Measurements from ENCODE around the gene CCDC122. TPM values are rescaled to one million over a fixed set of nuclear protein-coding genes. Genes with fewer than 3 reads are reported as not detected.
A peak's percentile ranks its signal among the peaks of the same experiment; 100 is the strongest.

The CCDC122 gene
- polyA plus RNA-seq, 2 of the 4 experiments (the other 2 are of a cell fraction): 2.6 to 4.3 TPM

DNA sequence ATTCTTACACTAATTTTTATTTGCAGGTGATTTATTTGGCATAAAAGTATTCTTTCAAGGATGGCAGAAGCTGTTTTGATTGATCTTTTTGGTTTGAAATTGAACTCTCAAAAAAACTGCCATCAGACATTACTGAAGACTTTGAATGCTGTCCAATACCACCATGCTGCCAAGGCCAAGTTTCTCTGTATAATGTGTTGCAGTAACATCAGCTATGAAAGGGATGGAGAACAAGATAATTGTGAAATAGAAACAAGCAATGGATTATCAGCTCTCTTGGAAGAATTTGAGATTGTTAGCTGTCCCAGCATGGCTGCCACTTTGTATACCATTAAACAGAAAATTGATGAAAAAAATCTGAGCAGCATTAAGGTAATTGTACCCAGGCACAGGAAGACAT lies 1.4 kb upstream of the CCDC122 start:
- no peaks in the 10 kb centered on the region for H3K9me3 ChIP-seq
- H3K27ac ChIP-seq: no peak overlapping the region
- ATAC-seq (no peak), FAIRE-seq (no peak), DNase-seq (ENCODE audit: low read depth in 1 of 2, low spot score in 1 of 2) (no peak)
- CTCF ChIA-PET: interaction anchor here (0.7 kb wide), 1 partner anchor 67 kb away, joined by 3 read pairs; no protein-coding TSS in a partner anchor
- POLR2A ChIA-PET: no interaction called here
- peaks cover 11% of the 10 kb centered on the region; the same call in 2 of the 3 replicates for H3K4me1 ChIP-seq
- TF ChIP-seq FOXS1 (CRISPR knock-in tag; IDR thresholded peaks at IDR 0.05): no peak
- TF ChIP-seq KDM1A (IDR thresholded peaks at IDR 0.05; ENCODE audit: low read depth): no peak
- no peak for TF ChIP-seq NFE2L2 (conservative IDR thresholded peaks at IDR 0.05; ENCODE audit: low read length)
- no peak overlapping the region for H3K4me3 ChIP-seq
- no peak overlapping the region for H3K4me2 ChIP-seq

DNA sequence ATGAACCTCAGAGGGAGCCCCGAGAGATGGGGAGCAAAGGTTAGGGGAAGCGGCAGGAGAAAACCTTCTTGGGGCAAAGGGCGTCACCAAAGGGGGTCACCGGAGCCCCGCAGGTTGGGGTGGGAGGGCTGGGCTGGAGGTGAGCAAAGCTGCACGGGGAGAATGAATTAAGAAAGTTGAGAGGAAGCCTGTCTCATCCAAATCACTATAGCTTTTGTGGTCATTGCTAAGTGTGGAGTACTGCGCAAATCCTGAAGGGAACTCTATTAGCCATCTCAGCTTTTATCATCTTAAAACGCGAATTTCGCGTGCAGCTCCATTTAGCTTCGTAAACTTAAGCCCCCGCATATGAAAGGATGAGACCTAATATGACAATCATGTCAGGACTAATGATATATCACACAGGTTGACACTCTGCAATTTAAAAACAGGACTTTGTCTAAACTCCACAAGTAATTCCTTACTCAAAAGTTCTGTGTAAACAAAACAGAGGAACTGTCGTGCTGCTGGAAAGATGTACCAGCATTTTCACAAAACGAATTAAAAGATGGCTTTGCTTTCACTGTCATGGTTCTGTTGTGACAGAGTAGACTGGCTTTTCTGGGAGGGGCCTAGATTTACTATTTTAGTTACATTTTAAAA lies 795 bp upstream of the CCDC122 start:
- no peak for DNase-seq (ENCODE audit: low read depth in 1 of 2, low spot score in 1 of 2)
- peak overlapping the region; percentile 80 for H3K4me3 ChIP-seq
- TF ChIP-seq CBX2 (IDR thresholded peaks at IDR 0.05; ENCODE audit: borderline replicate concordance, low read depth) (no peak), GATA3 (IDR thresholded peaks at IDR 0.05; ENCODE audit: borderline replicate concordance) (no peak), RFX5 (IDR thresholded peaks at IDR 0.05) (no peak), JUN (IDR thresholded peaks at IDR 0.05) (no peak), HDAC2 (IDR thresholded peaks at IDR 0.05) (no peak), ZC3H11A (IDR thresholded peaks at IDR 0.05) (no peak), FOSB (CRISPR knock-in tag; IDR thresholded peaks at IDR 0.05) (no peak)
- TF ChIP-seq, protein P1, sequence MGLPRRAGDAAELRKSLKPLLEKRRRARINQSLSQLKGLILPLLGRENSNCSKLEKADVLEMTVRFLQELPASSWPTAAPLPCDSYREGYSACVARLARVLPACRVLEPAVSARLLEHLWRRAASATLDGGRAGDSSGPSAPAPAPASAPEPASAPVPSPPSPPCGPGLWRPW (IDR thresholded peaks at IDR 0.05): no peak
- POLR2A ChIA-PET: interaction anchor here (0.6 to 2.5 kb wide), 2 partner anchors 75 to 556 kb away, joined by 4 to 13 read pairs; no protein-coding TSS in a partner anchor
- ATAC-seq: peak; percentile 25 to 35; a peak in 3 of 6 replicates
- WGBS (ENCODE audit: missing lambda C conversion rate): 41% methylated on average over 13 of the region's 15 CpGs
- peaks cover 11% of the 10 kb centered on the region; the same call in 2 of the 3 replicates for H3K4me1 ChIP-seq
- H3K4me2 ChIP-seq: peak overlapping the region; percentile 96
- no peak for FAIRE-seq
- H3K27ac ChIP-seq: peak overlapping the region; percentile 95 to 96
- no peaks in the 10 kb centered on the region for H3K9me3 ChIP-seq
- CTCF ChIA-PET: interaction anchor here (0.7 kb wide), 1 partner anchor 67 kb away, joined by 3 read pairs; no protein-coding TSS in a partner anchor

DNA sequence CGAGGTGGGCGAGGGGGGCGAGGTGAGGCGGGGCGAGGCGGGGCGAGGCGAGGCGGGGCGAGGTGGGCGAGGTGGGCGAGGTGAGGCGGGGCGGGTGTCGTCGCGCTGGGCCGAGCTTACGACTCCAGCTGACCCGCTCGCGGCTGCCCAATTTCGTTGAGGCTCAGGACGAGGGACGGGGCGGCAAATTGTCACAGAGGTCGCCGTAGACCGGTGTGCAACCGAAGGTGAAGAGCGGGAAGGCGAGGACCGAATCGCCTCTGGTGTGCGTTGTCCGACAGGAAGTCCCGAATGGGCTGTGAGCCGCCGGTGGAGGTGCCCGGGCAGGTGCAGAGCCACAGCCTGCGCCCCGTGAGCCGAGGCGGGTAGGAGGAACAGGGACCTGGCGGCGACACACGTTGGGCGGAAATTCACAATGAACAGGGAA lies 228 bp upstream of the CCDC122 start, which contains the start of gene LACC1:
Gene LACC1, plus strand, starts transcription at position 150 of the 427 bp plus-strand sequence. CDS start 1,082 bp downstream, outside the sequence.
- Histone ChIP-seq H3K9me3 (no peaks in the 10 kb centered on the region), H3K27ac (peak within 1 kb of the TSS; percentile 95 to 96), H3K4me2 (peak within 1 kb of the TSS; percentile 96), H3K4me1 (peaks cover 11% of the 10 kb centered on the region; the same call in 2 of the 3 replicates), H3K4me3 (peak within 1 kb of the TSS; percentile 80)
- ChIA-PET CTCF (no interaction called here), POLR2A (interaction anchor here (0.6 to 2.5 kb wide), 5 partner anchors 14 to 1094 kb away, joined by 4 to 13 read pairs (median 5); no protein-coding TSS in a partner anchor)
- FAIRE-seq (no peak), DNase-seq (ENCODE audit: low read depth in 1 of 2, low spot score in 1 of 2) (peak in 1 of 2 experiments; percentile 4), ATAC-seq (peak; percentile 79)
- 1% methylated on average over 14 of the region's 48 CpGs for WGBS (ENCODE audit: missing lambda C conversion rate)
- TF ChIP-seq NR3C1 (IDR thresholded peaks at IDR 0.05) (no peak), MAFK (IDR thresholded peaks at IDR 0.05; ENCODE audit: partially characterized antibody) (no peak), ZC3H11A (IDR thresholded peaks at IDR 0.05) (no peak), HEYL (CRISPR knock-in tag; IDR thresholded peaks at IDR 0.05) (no peak), CEBPB (IDR thresholded peaks at IDR 0.05) (no peak), POLR2A (IDR thresholded peaks at IDR 0.05; ENCODE audit: low read length) (peak; percentile 43; the same call in 1 of the 2 replicates)
- TF ChIP-seq, protein P2, sequence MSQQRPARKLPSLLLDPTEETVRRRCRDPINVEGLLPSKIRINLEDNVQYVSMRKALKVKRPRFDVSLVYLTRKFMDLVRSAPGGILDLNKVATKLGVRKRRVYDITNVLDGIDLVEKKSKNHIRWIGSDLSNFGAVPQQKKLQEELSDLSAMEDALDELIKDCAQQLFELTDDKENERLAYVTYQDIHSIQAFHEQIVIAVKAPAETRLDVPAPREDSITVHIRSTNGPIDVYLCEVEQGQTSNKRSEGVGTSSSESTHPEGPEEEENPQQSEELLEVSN (IDR thresholded peaks at IDR 0.05; ENCODE audit: borderline replicate concordance, low read depth): peak; percentile 58; the same call in 1 of the 2 replicates
- TF ChIP-seq, protein P3, sequence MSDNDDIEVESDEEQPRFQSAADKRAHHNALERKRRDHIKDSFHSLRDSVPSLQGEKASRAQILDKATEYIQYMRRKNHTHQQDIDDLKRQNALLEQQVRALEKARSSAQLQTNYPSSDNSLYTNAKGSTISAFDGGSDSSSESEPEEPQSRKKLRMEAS (IDR thresholded peaks at IDR 0.05): peak; percentile 52

DNA sequence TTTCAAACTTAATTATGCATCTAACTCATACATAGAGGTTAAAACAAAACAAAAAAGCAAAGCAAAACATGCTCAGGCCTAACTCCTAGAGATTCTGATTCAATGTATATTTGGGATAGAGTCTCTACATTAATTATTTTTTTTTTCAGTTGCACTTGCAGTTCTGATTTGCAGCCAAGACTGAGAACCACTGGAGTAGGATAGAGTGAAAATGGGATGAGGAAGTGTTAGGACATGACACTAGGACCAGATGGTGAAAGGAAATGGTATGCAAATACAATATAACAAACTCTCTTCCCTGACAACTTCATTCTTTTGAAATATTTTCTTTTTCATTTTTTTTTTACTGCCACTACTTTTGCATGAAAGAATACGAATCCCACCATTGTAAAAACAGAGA lies 1.8 kb downstream of the CCDC122 start:
- H3K27ac ChIP-seq: no peak overlapping the region
- no peak overlapping the region for H3K4me3 ChIP-seq
- ChIA-PET CTCF (interaction anchor here (1.0 kb wide), 1 partner anchor 73 kb away, joined by 3 read pairs; no protein-coding TSS in a partner anchor), POLR2A (no interaction called here)
- peak overlapping the region; percentile 96 for H3K4me2 ChIP-seq
- FAIRE-seq: no peak
- no peak for DNase-seq (ENCODE audit: low read depth in 1 of 2, low spot score in 1 of 2)
- peaks cover 11% of the 10 kb centered on the region; the same call in 2 of the 3 replicates for H3K4me1 ChIP-seq
- ATAC-seq: no peak
- WGBS (ENCODE audit: missing lambda C conversion rate): 95% methylated on average over 1 of the region's 1 CpG
- TF ChIP-seq, protein P4, sequence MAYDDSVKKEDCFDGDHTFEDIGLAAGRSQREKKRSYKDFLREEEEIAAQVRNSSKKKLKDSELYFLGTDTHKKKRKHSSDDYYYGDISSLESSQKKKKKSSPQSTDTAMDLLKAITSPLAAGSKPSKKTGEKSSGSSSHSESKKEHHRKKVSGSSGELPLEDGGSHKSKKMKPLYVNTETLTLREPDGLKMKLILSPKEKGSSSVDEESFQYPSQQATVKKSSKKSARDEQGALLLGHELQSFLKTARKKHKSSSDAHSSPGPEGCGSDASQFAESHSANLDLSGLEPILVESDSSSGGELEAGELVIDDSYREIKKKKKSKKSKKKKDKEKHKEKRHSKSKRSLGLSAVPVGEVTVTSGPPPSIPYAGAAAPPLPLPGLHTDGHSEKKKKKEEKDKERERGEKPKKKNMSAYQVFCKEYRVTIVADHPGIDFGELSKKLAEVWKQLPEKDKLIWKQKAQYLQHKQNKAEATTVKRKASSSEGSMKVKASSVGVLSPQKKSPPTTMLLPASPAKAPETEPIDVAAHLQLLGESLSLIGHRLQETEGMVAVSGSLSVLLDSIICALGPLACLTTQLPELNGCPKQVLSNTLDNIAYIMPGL (CRISPR knock-in tag; IDR thresholded peaks at IDR 0.05; ENCODE audit: borderline replicate concordance): no peak
- H3K9me3 ChIP-seq: no peaks in the 10 kb centered on the region

All from A549 (cell line).